Neural crest cell (in vitro differentiated cells): Measurements from ENCODE around the gene HPX. TPM values are rescaled to one million over a fixed set of nuclear protein-coding genes. Genes with fewer than 3 reads are reported as not detected.

Experiments used
- DNase-seq: peaks from one replicate; pipeline ENCODE4 v3.0.0; 2021; ENCODE audit warnings: low read depth, mixed read lengths, low spot score
- H3K27ac Mint-ChIP-seq: one replicate; pipeline ENCODE4 v1.8.0; 2021; ENCODE audit warnings: mild to moderate bottlenecking, mixed read lengths; ENCODE audit not compliant: unreplicated experiment
- H3K27me3 Mint-ChIP-seq: 2 replicates; pipeline ENCODE4 v1.8.0; 2021; ENCODE audit warnings: low read depth, mild to moderate bottlenecking, mixed read lengths
- H3K36me3 Mint-ChIP-seq: 2 replicates; pipeline ENCODE4 v1.8.0; 2021; ENCODE audit warnings: low read depth, mild to moderate bottlenecking, mixed read lengths
- H3K4me1 Mint-ChIP-seq: 2 replicates; pipeline ENCODE4 v1.8.0; 2021; ENCODE audit warnings: mixed read lengths
- H3K4me3 Mint-ChIP-seq: one replicate; pipeline ENCODE4 v1.8.0; 2021; ENCODE audit warnings: mild to moderate bottlenecking, mixed read lengths
- H3K9me3 Mint-ChIP-seq: 2 replicates; pipeline ENCODE4 v1.8.0; 2021; ENCODE audit warnings: mixed read lengths
- total RNA-seq: library from RNA; stranded (reverse); gene quantifications from 2 replicates; pipeline ENCODE4 v1.2.1, GENCODE V29; 2021
- TF ChIP-seq, protein P1 (sequence below): fragments of 200-600 bp; sonication (generic); conservative IDR thresholded peaks from 2 replicates; pipeline ENCODE4 v1.5.0; 2021; ENCODE audit warnings: antibody characterized with exemption, mild to moderate bottlenecking

HPX gene
- total RNA-seq, 1 donor from 2014 or later, result 4.3 TPM

DNA sequence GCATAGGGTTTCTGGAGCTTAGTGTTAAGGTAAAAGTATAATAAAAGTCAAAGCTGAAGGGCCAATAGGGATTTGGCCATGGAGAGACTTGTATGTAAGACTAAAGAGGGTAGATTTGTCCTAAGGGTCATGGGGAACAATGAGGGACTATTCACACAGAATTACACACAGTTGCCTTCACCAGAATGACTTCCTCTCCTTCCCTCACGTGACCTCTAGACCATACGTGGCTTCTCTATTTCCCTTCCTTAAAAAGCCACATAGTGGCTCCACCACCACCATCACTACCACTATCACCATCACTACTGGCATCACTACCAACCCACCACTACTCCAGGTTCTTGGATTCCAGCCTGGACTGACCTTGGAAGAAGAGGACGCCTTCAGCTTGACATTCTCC lies 2.8 kb downstream of the HPX start:
- Mint-ChIP-seq H3K9me3 (no peaks in the 10 kb centered on the region), H3K27ac (no peak overlapping the region), H3K36me3 (no peaks in the 10 kb centered on the region), H3K27me3 (no peaks in the 10 kb centered on the region), H3K4me3 (no peak overlapping the region), H3K4me1 (no peaks in the 10 kb centered on the region)
- DNase-seq, result no peak
- TF ChIP-seq, protein P1, sequence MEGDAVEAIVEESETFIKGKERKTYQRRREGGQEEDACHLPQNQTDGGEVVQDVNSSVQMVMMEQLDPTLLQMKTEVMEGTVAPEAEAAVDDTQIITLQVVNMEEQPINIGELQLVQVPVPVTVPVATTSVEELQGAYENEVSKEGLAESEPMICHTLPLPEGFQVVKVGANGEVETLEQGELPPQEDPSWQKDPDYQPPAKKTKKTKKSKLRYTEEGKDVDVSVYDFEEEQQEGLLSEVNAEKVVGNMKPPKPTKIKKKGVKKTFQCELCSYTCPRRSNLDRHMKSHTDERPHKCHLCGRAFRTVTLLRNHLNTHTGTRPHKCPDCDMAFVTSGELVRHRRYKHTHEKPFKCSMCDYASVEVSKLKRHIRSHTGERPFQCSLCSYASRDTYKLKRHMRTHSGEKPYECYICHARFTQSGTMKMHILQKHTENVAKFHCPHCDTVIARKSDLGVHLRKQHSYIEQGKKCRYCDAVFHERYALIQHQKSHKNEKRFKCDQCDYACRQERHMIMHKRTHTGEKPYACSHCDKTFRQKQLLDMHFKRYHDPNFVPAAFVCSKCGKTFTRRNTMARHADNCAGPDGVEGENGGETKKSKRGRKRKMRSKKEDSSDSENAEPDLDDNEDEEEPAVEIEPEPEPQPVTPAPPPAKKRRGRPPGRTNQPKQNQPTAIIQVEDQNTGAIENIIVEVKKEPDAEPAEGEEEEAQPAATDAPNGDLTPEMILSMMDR, result no peak

DNA sequence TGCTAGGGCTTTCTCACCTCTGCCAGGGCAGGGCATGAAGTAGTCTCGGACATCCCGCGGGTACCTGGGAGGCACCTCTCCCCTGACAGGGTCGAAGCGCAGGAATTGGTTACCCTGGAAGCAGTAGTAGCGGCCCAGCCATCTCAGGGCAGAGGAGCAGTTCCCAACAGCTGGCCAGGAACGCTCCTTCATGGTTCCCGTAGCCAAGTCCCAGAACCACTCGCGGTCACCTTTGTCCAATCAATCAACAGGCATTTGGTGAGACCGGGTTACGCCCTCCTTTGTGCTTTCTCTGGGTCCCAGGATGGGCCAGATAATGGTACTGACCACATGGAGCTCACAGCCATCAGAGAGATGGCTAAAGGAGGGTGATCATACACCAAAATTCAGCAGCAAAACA lies 3.4 kb downstream of the HPX start:
- TF ChIP-seq, protein P1, result no peak
- Mint-ChIP-seq H3K9me3 (no peaks in the 10 kb centered on the region), H3K4me3 (no peak overlapping the region), H3K27ac (no peak overlapping the region), H3K36me3 (no peaks in the 10 kb centered on the region), H3K27me3 (no peaks in the 10 kb centered on the region), H3K4me1 (no peaks in the 10 kb centered on the region)
- DNase-seq, result no peak

DNA sequence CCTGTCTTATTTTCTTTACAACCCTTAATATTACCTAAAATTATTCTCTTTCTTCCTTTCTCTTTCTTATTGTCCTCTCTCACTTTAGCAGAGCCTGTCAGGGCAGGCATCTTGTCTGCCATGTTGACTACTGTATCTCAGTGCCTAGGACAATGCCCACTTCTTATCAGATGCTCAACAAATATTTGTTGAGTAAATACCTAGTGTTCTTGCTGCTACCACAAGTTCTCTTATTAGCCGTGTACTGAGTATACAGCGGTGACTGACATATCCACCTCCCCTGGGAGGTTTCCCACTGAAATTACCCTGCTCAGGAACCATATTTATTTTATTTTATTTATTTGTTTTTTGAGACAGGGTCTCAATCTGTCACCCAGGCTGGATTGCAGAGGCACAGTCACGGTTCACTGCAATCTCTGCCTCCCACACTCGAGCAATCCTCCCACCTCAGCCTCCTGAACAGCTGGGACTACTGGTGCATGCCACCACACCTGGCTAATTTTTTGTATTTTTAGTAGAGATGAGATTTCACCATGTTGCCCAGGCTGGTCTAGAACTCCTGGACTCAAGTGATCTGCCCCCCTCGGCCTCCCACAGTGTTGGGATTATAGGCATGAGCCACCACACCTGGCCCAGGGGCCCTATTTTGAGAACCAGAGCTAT lies 6.7 kb downstream of the HPX start:
- Mint-ChIP-seq H3K4me1 (no peaks in the 10 kb centered on the region), H3K9me3 (no peaks in the 10 kb centered on the region), H3K36me3 (no peaks in the 10 kb centered on the region), H3K27ac (no peak overlapping the region), H3K27me3 (no peaks in the 10 kb centered on the region), H3K4me3 (no peak overlapping the region)
- TF ChIP-seq, protein P1, result no peak
- DNase-seq, result no peak

DNA sequence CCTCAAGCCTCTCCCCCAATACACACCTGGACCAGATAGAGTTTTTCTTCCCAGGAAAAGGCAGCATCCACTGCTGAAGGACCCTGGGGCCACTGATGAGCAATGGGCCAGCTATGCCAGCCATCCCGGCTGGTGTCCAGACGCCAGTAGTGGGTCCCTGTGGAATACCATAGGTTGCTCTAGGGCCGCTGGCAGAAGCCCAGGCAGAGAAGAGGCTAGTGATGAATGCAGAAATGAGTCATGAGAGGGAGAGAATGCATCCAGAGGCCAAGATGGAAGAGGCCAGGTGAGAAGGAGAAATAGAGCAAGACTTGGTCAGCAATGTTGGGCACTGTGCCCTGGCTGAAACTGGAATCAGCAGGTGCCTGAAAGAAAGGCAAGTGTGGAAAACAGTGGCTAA lies 8.9 kb downstream of the HPX start:
- Mint-ChIP-seq H3K27me3 (no peaks in the 10 kb centered on the region), H3K4me3 (no peak overlapping the region), H3K9me3 (no peaks in the 10 kb centered on the region), H3K27ac (no peak overlapping the region), H3K4me1 (no peaks in the 10 kb centered on the region), H3K36me3 (no peaks in the 10 kb centered on the region)
- DNase-seq, result no peak
- TF ChIP-seq, protein P1, result no peak

DNA sequence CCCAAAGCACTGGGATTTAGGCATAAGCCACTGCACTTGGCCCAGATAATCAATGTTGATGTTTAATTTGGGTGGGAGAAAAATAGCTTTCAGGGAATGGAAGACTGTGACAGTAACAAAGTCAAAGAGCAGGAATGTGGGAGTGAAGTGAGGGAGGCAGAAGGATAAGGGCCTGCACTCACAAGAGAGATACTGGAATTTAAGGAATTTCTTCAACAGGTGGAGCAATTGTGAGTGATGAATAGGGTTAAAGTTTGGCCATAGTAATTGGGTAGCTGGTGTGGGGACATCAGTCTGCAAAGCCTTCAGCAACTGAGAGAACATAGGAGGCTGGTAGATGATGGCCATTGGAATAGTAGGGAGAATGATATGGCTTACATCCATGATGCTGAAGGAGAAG lies 13.3 kb downstream of the HPX start:
- Mint-ChIP-seq H3K4me1 (no peaks in the 10 kb centered on the region), H3K9me3 (no peaks in the 10 kb centered on the region), H3K27me3 (peaks cover 22% of the 10 kb centered on the region), H3K27ac (no peak overlapping the region), H3K36me3 (no peaks in the 10 kb centered on the region), H3K4me3 (no peak overlapping the region)
- no peak for DNase-seq
- TF ChIP-seq, protein P1, result no peak

DNA sequence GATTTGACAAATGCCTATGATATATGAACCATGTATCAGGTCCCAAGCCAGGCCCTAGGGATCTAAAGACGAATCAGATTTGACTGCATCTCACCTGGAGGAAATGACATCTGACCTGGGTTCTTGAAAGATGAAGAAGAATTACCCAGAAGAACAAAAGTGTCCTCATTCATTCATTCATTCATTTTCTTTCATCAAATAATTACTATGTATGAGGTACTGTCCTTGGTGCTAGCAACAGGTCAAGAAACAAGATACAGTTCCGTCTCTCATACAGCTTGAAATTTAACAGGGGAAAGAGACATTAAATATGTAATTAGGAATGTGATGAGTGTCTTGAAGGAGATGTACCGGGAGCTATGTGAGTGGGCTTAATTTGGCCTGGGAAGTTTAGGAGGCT lies 20.1 kb downstream of the HPX start:
- Mint-ChIP-seq H3K27ac (no peak overlapping the region), H3K27me3 (peaks cover 28% of the 10 kb centered on the region), H3K36me3 (no peaks in the 10 kb centered on the region), H3K9me3 (no peaks in the 10 kb centered on the region), H3K4me3 (peak overlapping the region; percentile 6), H3K4me1 (peaks cover 5% of the 10 kb centered on the region)
- no peak for DNase-seq
- TF ChIP-seq, protein P1, result no peak
